Measurements from ENCODE around the gene BARHL2.

DNA sequence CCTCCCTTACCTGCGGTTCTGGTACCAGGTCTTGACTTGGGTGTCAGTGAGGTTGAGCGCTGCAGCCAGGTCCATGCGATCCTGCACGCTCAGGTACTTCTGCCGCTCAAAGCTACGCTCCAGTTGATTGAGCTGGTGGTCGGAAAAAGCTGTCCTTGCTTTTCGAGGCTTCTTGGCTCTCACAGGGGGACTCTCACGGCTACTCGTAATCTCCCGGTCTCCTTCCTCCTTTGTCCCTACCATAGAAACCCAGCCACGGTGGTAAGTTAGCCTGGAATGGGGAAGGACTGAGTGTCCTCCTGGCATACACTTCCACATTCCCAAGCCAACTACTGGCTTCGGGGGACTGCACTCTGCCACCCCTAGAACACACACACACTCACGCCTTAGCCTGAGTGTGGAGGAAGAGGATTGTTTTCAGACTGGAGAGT is 2.6 kb downstream of the BARHL2 start:
- no peak for TF ChIP-seq POLR2A (IDR thresholded peaks at IDR 0.05; ENCODE audit: low read depth, low read length)
- TF ChIP-seq CEBPB (IDR thresholded peaks at IDR 0.05; ENCODE audit: low read depth, low read length), result no peak
- TF ChIP-seq, protein P1, sequence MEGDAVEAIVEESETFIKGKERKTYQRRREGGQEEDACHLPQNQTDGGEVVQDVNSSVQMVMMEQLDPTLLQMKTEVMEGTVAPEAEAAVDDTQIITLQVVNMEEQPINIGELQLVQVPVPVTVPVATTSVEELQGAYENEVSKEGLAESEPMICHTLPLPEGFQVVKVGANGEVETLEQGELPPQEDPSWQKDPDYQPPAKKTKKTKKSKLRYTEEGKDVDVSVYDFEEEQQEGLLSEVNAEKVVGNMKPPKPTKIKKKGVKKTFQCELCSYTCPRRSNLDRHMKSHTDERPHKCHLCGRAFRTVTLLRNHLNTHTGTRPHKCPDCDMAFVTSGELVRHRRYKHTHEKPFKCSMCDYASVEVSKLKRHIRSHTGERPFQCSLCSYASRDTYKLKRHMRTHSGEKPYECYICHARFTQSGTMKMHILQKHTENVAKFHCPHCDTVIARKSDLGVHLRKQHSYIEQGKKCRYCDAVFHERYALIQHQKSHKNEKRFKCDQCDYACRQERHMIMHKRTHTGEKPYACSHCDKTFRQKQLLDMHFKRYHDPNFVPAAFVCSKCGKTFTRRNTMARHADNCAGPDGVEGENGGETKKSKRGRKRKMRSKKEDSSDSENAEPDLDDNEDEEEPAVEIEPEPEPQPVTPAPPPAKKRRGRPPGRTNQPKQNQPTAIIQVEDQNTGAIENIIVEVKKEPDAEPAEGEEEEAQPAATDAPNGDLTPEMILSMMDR (conservative IDR thresholded peaks at IDR 0.05; ENCODE audit: low read depth, low read length), result no peak
- no peak for TF ChIP-seq RFX5 (IDR thresholded peaks at IDR 0.05; ENCODE audit: low read depth, low read length)
- no peak for TF ChIP-seq RAD21 (IDR thresholded peaks at IDR 0.05; ENCODE audit: low read length)
- no peak for TF ChIP-seq SMC3 (IDR thresholded peaks at IDR 0.05; ENCODE audit: low read depth, low read length)
- no peak for TF ChIP-seq BHLHE40 (IDR thresholded peaks at IDR 0.05; ENCODE audit: low read depth, low read length)
- TF ChIP-seq MXI1 (IDR thresholded peaks at IDR 0.05; ENCODE audit: borderline replicate concordance, low read depth, low read length), result no peak
- no peak for TF ChIP-seq CHD1 (IDR thresholded peaks at IDR 0.05; ENCODE audit: low read depth, low read length)
- no peak for TF ChIP-seq NFE2L2 (IDR thresholded peaks at IDR 0.05; ENCODE audit: low read depth, low read length)
- TF ChIP-seq, protein P2, sequence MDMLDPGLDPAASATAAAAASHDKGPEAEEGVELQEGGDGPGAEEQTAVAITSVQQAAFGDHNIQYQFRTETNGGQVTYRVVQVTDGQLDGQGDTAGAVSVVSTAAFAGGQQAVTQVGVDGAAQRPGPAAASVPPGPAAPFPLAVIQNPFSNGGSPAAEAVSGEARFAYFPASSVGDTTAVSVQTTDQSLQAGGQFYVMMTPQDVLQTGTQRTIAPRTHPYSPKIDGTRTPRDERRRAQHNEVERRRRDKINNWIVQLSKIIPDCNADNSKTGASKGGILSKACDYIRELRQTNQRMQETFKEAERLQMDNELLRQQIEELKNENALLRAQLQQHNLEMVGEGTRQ (IDR thresholded peaks at IDR 0.05; ENCODE audit: low read depth, low read length), result no peak
- TF ChIP-seq MAFK (IDR thresholded peaks at IDR 0.05; ENCODE audit: low read depth, low read length), result no peak
- TF ChIP-seq RCOR1 (IDR thresholded peaks at IDR 0.05; ENCODE audit: insufficient replicate concordance, low read length), result no peak
- TF ChIP-seq, protein P3, sequence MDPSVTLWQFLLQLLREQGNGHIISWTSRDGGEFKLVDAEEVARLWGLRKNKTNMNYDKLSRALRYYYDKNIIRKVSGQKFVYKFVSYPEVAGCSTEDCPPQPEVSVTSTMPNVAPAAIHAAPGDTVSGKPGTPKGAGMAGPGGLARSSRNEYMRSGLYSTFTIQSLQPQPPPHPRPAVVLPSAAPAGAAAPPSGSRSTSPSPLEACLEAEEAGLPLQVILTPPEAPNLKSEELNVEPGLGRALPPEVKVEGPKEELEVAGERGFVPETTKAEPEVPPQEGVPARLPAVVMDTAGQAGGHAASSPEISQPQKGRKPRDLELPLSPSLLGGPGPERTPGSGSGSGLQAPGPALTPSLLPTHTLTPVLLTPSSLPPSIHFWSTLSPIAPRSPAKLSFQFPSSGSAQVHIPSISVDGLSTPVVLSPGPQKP (IDR thresholded peaks at IDR 0.05; ENCODE audit: borderline replicate concordance, low read depth, low read length), result no peak

All from IMR-90 (cell line).